GM12878 (cell line): ENCODE results near the gene ADD2. TPM values are rescaled to one million over a fixed set of nuclear protein-coding genes. Genes with fewer than 3 reads are reported as not detected.

Experiments used
- ATAC-seq: fragments of 200-7000 bp; cut with Tn5 transposase; 3 replicates; pipeline ENCODE4 v1.9.1; 2020; ENCODE audit warnings: mild to moderate bottlenecking, moderate library complexity
- BruUV-seq: library from RNA; stranded (reverse); fragments of 400-500 nt; replicated peaks from 2 replicates; lab custom pipeline; 2021; lab: Mats Ljungman, UMichigan
- CTCF ChIA-PET: fragments of 300-600 bp; sonication (Branson Sonifier 250); formaldehyde crosslinking; extraction: SDS; loops from one replicate; lab custom pipeline; 2021; ENCODE audit warnings: inconsistent platforms; lab: Yijun Ruan, JAX
- POLR2A ChIA-PET: fragments of 350-600 bp; formaldehyde crosslinking; extraction: SDS; loops from one replicate; lab custom pipeline; 2021; ENCODE audit warnings: inconsistent platforms; lab: Charles Lee
- RAD21 ChIA-PET: fragments of 300-600 bp; sonication (Branson Sonifier 250); formaldehyde crosslinking; loops from one replicate; lab custom pipeline; 2023; ENCODE audit warnings: antibody characterized with exemption; ENCODE audit not compliant: unreplicated experiment; lab: Charles Lee
- SMC1A ChIA-PET: fragments of 300-600 bp; sonication (Branson Sonifier 250); formaldehyde crosslinking; loops from one replicate; lab custom pipeline; 2023; ENCODE audit not compliant: unreplicated experiment, uncharacterized antibody; lab: Charles Lee
- DNase-seq: peaks from one replicate; pipeline ENCODE4 v3.0.0-alpha.2; 2011; ENCODE audit warnings: low read depth, low spot score
- FAIRE-seq: peaks from 3 replicates; lab custom pipeline; 2011; peaks lifted over from hg19 to GRCh38; lab: Jason Lieb, UNC
- H2AFZ ChIP-seq: 2 replicates; pipeline ENCODE4 v1.6.0; 2011; ENCODE audit warnings: low read depth, low read length, control low read depth; ENCODE audit not compliant: control insufficient read depth
- H3K27ac ChIP-seq: 2 replicates; pipeline ENCODE4 v1.5.1; 2011; ENCODE audit warnings: control low read depth; ENCODE audit not compliant: control insufficient read depth, insufficient read depth
- H3K27me3 ChIP-seq, 2 experiments: replicated peaks in 1 of 2; 2 replicates each; pipeline versions ENCODE4 v1.6.0 to v1.6.1; 2011; ENCODE audit warnings: low read length in 1 of 2; ENCODE audit not compliant: control insufficient read depth in 2 of 2, insufficient read depth in 2 of 2
- H3K36me3 ChIP-seq, 2 experiments: 2 replicates each; pipeline ENCODE4 v1.5.1; 2011; ENCODE audit warnings: low read length in 1 of 2; ENCODE audit not compliant: control insufficient read depth in 2 of 2, insufficient read depth in 2 of 2
- H3K4me1 ChIP-seq: 2 replicates; pipeline ENCODE4 v1.6.1; 2011; ENCODE audit warnings: mild to moderate bottlenecking, low read length, moderate library complexity, mixed read lengths; ENCODE audit not compliant: control insufficient read depth, insufficient read depth
- H3K4me2 ChIP-seq: 2 replicates; pipeline ENCODE4 v1.6.0; 2011; ENCODE audit warnings: control low read depth; ENCODE audit not compliant: control insufficient read depth, insufficient read depth
- H3K4me3 ChIP-seq: fragments of 200-600 bp; sonication (generic); 2 replicates; pipeline ENCODE4 v1.5.1; 2016
- H3K79me2 ChIP-seq: 2 replicates; pipeline ENCODE4 v1.6.0; 2011; ENCODE audit warnings: low read length; ENCODE audit not compliant: control insufficient read depth, insufficient read depth
- H3K9ac ChIP-seq: 2 replicates; pipeline ENCODE4 v1.8.0; 2011; ENCODE audit warnings: low read length, control low read depth, mixed read lengths; ENCODE audit not compliant: control insufficient read depth, insufficient read depth
- H3K9me3 ChIP-seq: replicated peaks from 3 replicates; pipeline ENCODE4 v1.5.1; 2011; ENCODE audit warnings: mild to moderate bottlenecking, low read length; ENCODE audit not compliant: control insufficient read depth, insufficient read depth
- H4K20me1 ChIP-seq: 2 replicates; pipeline ENCODE4 v1.6.0; 2011; ENCODE audit not compliant: control insufficient read depth, insufficient read depth
- ASH2L ChIP-seq: fragments of 300-600, 200-600 bp; sonication (generic); IDR thresholded peaks from 2 replicates; pipeline ENCODE4 v1.6.1; 2017; ENCODE audit warnings: low read depth, mild to moderate bottlenecking, borderline replicate concordance
- CHD4 ChIP-seq: fragments of 200-600 bp; sonication (generic); IDR thresholded peaks from 2 replicates; pipeline ENCODE4 v1.6.1; 2016; ENCODE audit warnings: mild to moderate bottlenecking
- DPF2 ChIP-seq: fragments of 450-650 bp; IDR thresholded peaks from 2 replicates; pipeline ENCODE4 v1.6.1; 2017; ENCODE audit warnings: mild to moderate bottlenecking
- IRF4 ChIP-seq: IDR thresholded peaks from 2 replicates; pipeline ENCODE4 v1.6.1; 2011; ENCODE audit warnings: low read depth, low read length
- KDM1A ChIP-seq: fragments of 200-600 bp; sonication (generic); IDR thresholded peaks from 2 replicates; pipeline ENCODE4 v1.6.1; 2016; ENCODE audit warnings: borderline replicate concordance
- MEF2B ChIP-seq: fragments of 450-650 bp; IDR thresholded peaks from 2 replicates; pipeline ENCODE4 v1.6.1; 2018; ENCODE audit warnings: mild to moderate bottlenecking, moderate library complexity; ENCODE audit not compliant: partially characterized antibody, poor library complexity, severe bottlenecking
- MYC ChIP-seq: IDR thresholded peaks from 2 replicates; pipeline ENCODE4 v1.6.1; 2011; ENCODE audit warnings: mild to moderate bottlenecking, low read length, moderate library complexity, inconsistent platforms; ENCODE audit not compliant: insufficient read depth, insufficient replicate concordance, insufficient read length, severe bottlenecking
- NFIC ChIP-seq: IDR thresholded peaks from 2 replicates; pipeline ENCODE4 v1.6.1; 2012; ENCODE audit warnings: low read depth, mild to moderate bottlenecking, inconsistent platforms, low read length, moderate library complexity
- RELB ChIP-seq: fragments of 450-650 bp; IDR thresholded peaks from 2 replicates; pipeline ENCODE4 v1.6.1; 2017; ENCODE audit warnings: low read depth, mild to moderate bottlenecking, moderate library complexity
- SIX5 ChIP-seq: IDR thresholded peaks from 2 replicates; pipeline ENCODE4 v1.6.1; 2011; ENCODE audit warnings: mild to moderate bottlenecking, low read depth, low read length, moderate library complexity; ENCODE audit not compliant: severe bottlenecking
- SP1 ChIP-seq: IDR thresholded peaks from one replicate; pipeline ENCODE4 v1.6.1; 2011; ENCODE audit warnings: low read depth, low read length
- SUZ12 ChIP-seq: fragments of 200-600 bp; sonication (generic); IDR thresholded peaks from one replicate; pipeline ENCODE4 v1.6.1; 2018; ENCODE audit warnings: antibody characterized with exemption, mild to moderate bottlenecking; ENCODE audit not compliant: unreplicated experiment
- ZBTB40 ChIP-seq: fragments of 450-650 bp; IDR thresholded peaks from 2 replicates; pipeline ENCODE4 v1.6.1; 2016; ENCODE audit warnings: mild to moderate bottlenecking, moderate library complexity, borderline replicate concordance
- ZSCAN29 ChIP-seq: fragments of 450-650 bp; IDR thresholded peaks from 2 replicates; pipeline ENCODE4 v1.6.1; 2017; ENCODE audit warnings: mild to moderate bottlenecking, moderate library complexity
- in situ Hi-C: fragments of 300-500 bp; cut with MboI; formaldehyde crosslinking; loops from 9 replicates; pipeline ENCODE4 v1.14.3; 2018; ENCODE audit warnings: mixed read lengths
- intact Hi-C: fragments of 100-400 bp; cut with micrococcal nuclease; formaldehyde crosslinking; loops from one replicate; pipeline ENCODE4 v1.14.2; 2022; ENCODE audit not compliant: unreplicated experiment
- polyA plus RNA-seq, 11 experiments: library from polyadenylated mRNA; depleted of rRNA in 4 of 11; unstranded in 6 of 11; stranded (reverse) in 5 of 11; fragments of >200 nt; fragmentation: Nextera tagmentation in 4 of 11; fragmentation: Illumina TruSeq in 1 of 11; extraction: Ambion mirVana in 4 of 11; extraction: Trizol in 1 of 11; gene quantifications; 1 replicate in 1 of 11; 2 replicates in 10 of 11; pipeline versions ENCODE4 v1.2.1 to v1.2.3, GENCODE V29; 2011 to 2016; ENCODE audit warnings: inconsistent platforms in 2 of 11, missing spikeins in 2 of 11, low read depth in 1 of 11
- total RNA-seq, 4 experiments: library from RNA; depleted of rRNA in 3 of 4; stranded (reverse); fragments of >200 nt in 3 of 4; fragmentation: Illumina TruSeq in 1 of 4; extraction: Trizol in 1 of 4; gene quantifications; 2 replicates each; pipeline versions ENCODE4 v1.2.1 to v1.2.3, GENCODE V29; 2013 to 2021
- TF ChIP-seq, protein P1 (sequence below): IDR thresholded peaks from 2 replicates; pipeline ENCODE4 v1.6.1; 2012; ENCODE audit warnings: low read length, inconsistent platforms

The ADD2 gene
- total and polyA plus RNA-seq, 10 of the 15 experiments (the other 5 are each of a cell fraction or from before 2014, with no cell fraction given), result 0.05 to 0.13 (median 0.08) TPM; not detected in 7

GRCh38 chr2:70753031-70753430 lies 15.0 kb downstream of the ADD2 start:
- Histone ChIP-seq H3K4me2 (no peak overlapping the region), H3K27me3 (no peaks in the 10 kb centered on the region), H3K9ac (no peak overlapping the region), H2AFZ (no peak overlapping the region), H3K9me3 (no peaks in the 10 kb centered on the region), H3K36me3 (no peaks in the 10 kb centered on the region), H4K20me1 (no peaks in the 10 kb centered on the region), H3K4me1 (no peaks in the 10 kb centered on the region), H3K27ac (no peak overlapping the region), H3K79me2 (no peaks in the 10 kb centered on the region), H3K4me3 (no peak overlapping the region)
- in situ Hi-C loops (no loop called here), intact Hi-C loops (no loop called here)
- no TSS peak for BruUV-seq
- ATAC-seq, result no peak
- ChIA-PET CTCF (no interaction called here), SMC1A (no interaction called here), RAD21 (no interaction called here), POLR2A (interaction anchor here (0.5 kb wide), 1 partner anchor 30 kb away, joined by 5 read pairs; no protein-coding TSS in a partner anchor)
- no peak for FAIRE-seq
- no peak for DNase-seq
- TF ChIP-seq ASH2L (no peak), SIX5 (no peak), MEF2B (no peak), DPF2 (no peak), KDM1A (no peak), NFIC (no peak), MYC (no peak), SUZ12 (no peak), IRF4 (no peak), CHD4 (no peak), RELB (no peak), ZBTB40 (no peak), ZSCAN29 (no peak), SP1 (no peak)
- TF ChIP-seq, protein P1, sequence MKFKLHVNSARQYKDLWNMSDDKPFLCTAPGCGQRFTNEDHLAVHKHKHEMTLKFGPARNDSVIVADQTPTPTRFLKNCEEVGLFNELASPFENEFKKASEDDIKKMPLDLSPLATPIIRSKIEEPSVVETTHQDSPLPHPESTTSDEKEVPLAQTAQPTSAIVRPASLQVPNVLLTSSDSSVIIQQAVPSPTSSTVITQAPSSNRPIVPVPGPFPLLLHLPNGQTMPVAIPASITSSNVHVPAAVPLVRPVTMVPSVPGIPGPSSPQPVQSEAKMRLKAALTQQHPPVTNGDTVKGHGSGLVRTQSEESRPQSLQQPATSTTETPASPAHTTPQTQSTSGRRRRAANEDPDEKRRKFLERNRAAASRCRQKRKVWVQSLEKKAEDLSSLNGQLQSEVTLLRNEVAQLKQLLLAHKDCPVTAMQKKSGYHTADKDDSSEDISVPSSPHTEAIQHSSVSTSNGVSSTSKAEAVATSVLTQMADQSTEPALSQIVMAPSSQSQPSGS, result no peak
